Measurements from ENCODE around the gene ADGRL3. TPM values are rescaled to one million over a fixed set of nuclear protein-coding genes. Genes with fewer than 3 reads are reported as not detected.

ADGRL3 gene
- total RNA-seq, 1 donor from 2014 or later, result 31.3 TPM

GRCh38 chr4:61889117-61889516 is 689.0 kb downstream of the ADGRL3 start:
- Histone ChIP-seq H2AFZ (ENCODE audit: low read depth, low read length) (no peak overlapping the region), H3K4me2 (ENCODE audit: low read length) (no peak overlapping the region), H3K36me3 (ENCODE audit: insufficient read depth, low read length) (no peaks in the 10 kb centered on the region), H3K4me1 (ENCODE audit: insufficient read depth, low read length) (no peaks in the 10 kb centered on the region), H3K27me3 (ENCODE audit: insufficient read depth, low read length) (no peaks in the 10 kb centered on the region), H3K9ac (ENCODE audit: low read length) (no peak overlapping the region), H3K79me2 (ENCODE audit: insufficient read depth, low read length) (no peaks in the 10 kb centered on the region), H3K4me3 (ENCODE audit: insufficient read depth, low read depth, low read length) (no peak overlapping the region), H4K20me1 (ENCODE audit: insufficient read depth, low read length) (no peaks in the 10 kb centered on the region), H3K9me3 (ENCODE audit: insufficient read depth, low read depth, low read length) (no peaks in the 10 kb centered on the region), H3K27ac (ENCODE audit: low read depth, low read length) (no peak overlapping the region)
- H3K36me3 Mint-ChIP-seq (ENCODE audit: low read depth, unreplicated experiment), result no peaks in the 10 kb centered on the region
- H3K4me1 Mint-ChIP-seq (ENCODE audit: low read depth, unreplicated experiment), result no peaks in the 10 kb centered on the region
- TF ChIP-seq EZH2 (IDR thresholded peaks at IDR 0.05; ENCODE audit: insufficient read depth, low read length) (no peak), CTCF (IDR thresholded peaks at IDR 0.05; ENCODE audit: insufficient read depth, low read depth, low read length) (no peak)
- no peak overlapping the region for H3K27ac Mint-ChIP-seq (ENCODE audit: unreplicated experiment)
- H3K9me3 Mint-ChIP-seq (ENCODE audit: unreplicated experiment), result no peaks in the 10 kb centered on the region
- DNase-seq (ENCODE audit: low read depth) (no peak), FAIRE-seq (no peak)
- no peaks in the 10 kb centered on the region for H3K27me3 Mint-ChIP-seq (ENCODE audit: low read depth, unreplicated experiment)
- no peak overlapping the region for H3K4me3 Mint-ChIP-seq (ENCODE audit: unreplicated experiment)

GRCh38 chr4:61890321-61890720 is 690.2 kb downstream of the ADGRL3 start:
- H3K27me3 Mint-ChIP-seq (ENCODE audit: low read depth, unreplicated experiment), result no peaks in the 10 kb centered on the region
- Histone ChIP-seq H3K9ac (ENCODE audit: low read length) (no peak overlapping the region), H3K4me1 (ENCODE audit: insufficient read depth, low read length) (no peaks in the 10 kb centered on the region), H3K4me2 (ENCODE audit: low read length) (no peak overlapping the region), H2AFZ (ENCODE audit: low read depth, low read length) (no peak overlapping the region), H3K27me3 (ENCODE audit: insufficient read depth, low read length) (no peaks in the 10 kb centered on the region), H3K9me3 (ENCODE audit: insufficient read depth, low read depth, low read length) (no peaks in the 10 kb centered on the region), H3K4me3 (ENCODE audit: insufficient read depth, low read depth, low read length) (no peak overlapping the region), H3K36me3 (ENCODE audit: insufficient read depth, low read length) (no peaks in the 10 kb centered on the region), H4K20me1 (ENCODE audit: insufficient read depth, low read length) (no peaks in the 10 kb centered on the region), H3K27ac (ENCODE audit: low read depth, low read length) (no peak overlapping the region), H3K79me2 (ENCODE audit: insufficient read depth, low read length) (no peaks in the 10 kb centered on the region)
- H3K36me3 Mint-ChIP-seq (ENCODE audit: low read depth, unreplicated experiment), result no peaks in the 10 kb centered on the region
- DNase-seq (ENCODE audit: low read depth), result no peak
- no peak overlapping the region for H3K27ac Mint-ChIP-seq (ENCODE audit: unreplicated experiment)
- no peaks in the 10 kb centered on the region for H3K4me1 Mint-ChIP-seq (ENCODE audit: low read depth, unreplicated experiment)
- no peak for TF ChIP-seq CTCF (IDR thresholded peaks at IDR 0.05; ENCODE audit: insufficient read depth, low read depth, low read length)
- TF ChIP-seq EZH2 (IDR thresholded peaks at IDR 0.05; ENCODE audit: insufficient read depth, low read length), result no peak
- no peaks in the 10 kb centered on the region for H3K9me3 Mint-ChIP-seq (ENCODE audit: unreplicated experiment)
- no peak overlapping the region for H3K4me3 Mint-ChIP-seq (ENCODE audit: unreplicated experiment)
- no peak for FAIRE-seq

GRCh38 chr4:61891953-61892352 is 691.8 kb downstream of the ADGRL3 start:
- H3K36me3 ChIP-seq (ENCODE audit: insufficient read depth, low read length), result no peaks in the 10 kb centered on the region
- no peak for TF ChIP-seq CTCF (IDR thresholded peaks at IDR 0.05; ENCODE audit: insufficient read depth, low read depth, low read length)
- TF ChIP-seq EZH2 (IDR thresholded peaks at IDR 0.05; ENCODE audit: insufficient read depth, low read length), result no peak
- no peaks in the 10 kb centered on the region for H4K20me1 ChIP-seq (ENCODE audit: insufficient read depth, low read length)
- H3K79me2 ChIP-seq (ENCODE audit: insufficient read depth, low read length), result no peaks in the 10 kb centered on the region
- H3K36me3 Mint-ChIP-seq (ENCODE audit: low read depth, unreplicated experiment), result no peaks in the 10 kb centered on the region
- no peaks in the 10 kb centered on the region for H3K9me3 Mint-ChIP-seq (ENCODE audit: unreplicated experiment)
- H3K9me3 ChIP-seq (ENCODE audit: insufficient read depth, low read depth, low read length), result no peaks in the 10 kb centered on the region
- no peaks in the 10 kb centered on the region for H3K27me3 Mint-ChIP-seq (ENCODE audit: low read depth, unreplicated experiment)
- H3K4me1 Mint-ChIP-seq (ENCODE audit: low read depth, unreplicated experiment), result no peaks in the 10 kb centered on the region
- H3K9ac ChIP-seq (ENCODE audit: low read length), result no peak overlapping the region
- H3K4me3 ChIP-seq (ENCODE audit: insufficient read depth, low read depth, low read length), result no peak overlapping the region
- H3K4me1 ChIP-seq (ENCODE audit: insufficient read depth, low read length), result no peaks in the 10 kb centered on the region
- no peak overlapping the region for H3K27ac Mint-ChIP-seq (ENCODE audit: unreplicated experiment)
- DNase-seq (ENCODE audit: low read depth), result no peak
- H2AFZ ChIP-seq (ENCODE audit: low read depth, low read length), result no peak overlapping the region
- no peak overlapping the region for H3K27ac ChIP-seq (ENCODE audit: low read depth, low read length)
- FAIRE-seq, result no peak
- H3K4me2 ChIP-seq (ENCODE audit: low read length), result no peak overlapping the region
- no peak overlapping the region for H3K4me3 Mint-ChIP-seq (ENCODE audit: unreplicated experiment)
- no peaks in the 10 kb centered on the region for H3K27me3 ChIP-seq (ENCODE audit: insufficient read depth, low read length)
